SK-N-SH treated with all-trans-retinoic acid at 6 μM for 48 hours (cell line): ENCODE results near the gene CCM2L.

ENCODE experiments used
- ATAC-seq: fragments of 200-7000 bp; cut with Tn5 transposase; 3 replicates; pipeline ENCODE4 v1.9.1; 2020; ENCODE audit warnings: mild to moderate bottlenecking, moderate library complexity
- ARNTL ChIP-seq: fragments of 450-650 bp; formaldehyde crosslinking; IDR thresholded peaks from 2 replicates; pipeline ENCODE4 v1.5.0; 2020; ENCODE audit warnings: low read depth, mild to moderate bottlenecking, moderate library complexity, borderline replicate concordance
- CREB5 ChIP-seq: fragments of 250-450 bp; sonication (Bioruptor Pico); IDR thresholded peaks from 2 replicates; pipeline ENCODE4 v1.5.1; 2020; ENCODE audit warnings: low read depth, mild to moderate bottlenecking, moderate library complexity
- CSDC2 ChIP-seq: fragments of 250-450 bp; sonication (Bioruptor Pico); IDR thresholded peaks from 2 replicates; pipeline ENCODE4 v1.5.0; 2020; ENCODE audit warnings: mild to moderate bottlenecking, moderate library complexity
- ESRRG ChIP-seq: fragments of 250-450 bp; sonication (Bioruptor Pico); IDR thresholded peaks from 2 replicates; pipeline ENCODE4 v1.6.1; 2021; ENCODE audit warnings: mild to moderate bottlenecking
- ISL1 ChIP-seq: fragments of 250-450 bp; sonication (Bioruptor Pico); IDR thresholded peaks from 2 replicates; pipeline ENCODE4 v2.1.2; 2022; ENCODE audit warnings: mild to moderate bottlenecking, moderate library complexity
- OSR1 ChIP-seq: fragments of 250-450 bp; sonication (Bioruptor Pico); IDR thresholded peaks from 2 replicates; pipeline ENCODE4 v1.8.0; 2022; ENCODE audit warnings: moderate library complexity, mild to moderate bottlenecking, inconsistent platforms
- POU6F1 ChIP-seq: fragments of 250-450 bp; sonication (Bioruptor Pico); IDR thresholded peaks from 2 replicates; pipeline ENCODE4 v1.8.0; 2021; ENCODE audit warnings: low read depth, mild to moderate bottlenecking, moderate library complexity, borderline replicate concordance
- PPARA ChIP-seq: fragments of 250-450 bp; sonication (Bioruptor Pico); IDR thresholded peaks from 2 replicates; pipeline ENCODE4 v1.5.0; 2020; ENCODE audit warnings: mild to moderate bottlenecking, borderline replicate concordance
- RARB ChIP-seq: fragments of 250-450 bp; sonication (Bioruptor Pico); IDR thresholded peaks from 2 replicates; pipeline ENCODE4 v1.8.0; 2021; ENCODE audit warnings: mild to moderate bottlenecking, moderate library complexity
- SNAI2 ChIP-seq: fragments of 250-450 bp; sonication (Bioruptor Pico); IDR thresholded peaks from 2 replicates; pipeline ENCODE4 v1.5.0; 2020; ENCODE audit warnings: mild to moderate bottlenecking, moderate library complexity
- TCF4 ChIP-seq: fragments of 250-450 bp; sonication (Bioruptor Pico); IDR thresholded peaks from 2 replicates; pipeline ENCODE4 v1.8.0; 2021; ENCODE audit warnings: mild to moderate bottlenecking, moderate library complexity, borderline replicate concordance
- TOX ChIP-seq: fragments of 250-450 bp; sonication (Bioruptor Pico); IDR thresholded peaks from 2 replicates; pipeline ENCODE4 v1.8.0; 2021; ENCODE audit warnings: mild to moderate bottlenecking, moderate library complexity, borderline replicate concordance
- TSHZ2 ChIP-seq: fragments of 250-450 bp; sonication (Bioruptor Pico); IDR thresholded peaks from 2 replicates; pipeline ENCODE4 v1.5.0; 2020; ENCODE audit warnings: mild to moderate bottlenecking, moderate library complexity
- ZC3H10 ChIP-seq: fragments of 250-450 bp; sonication (Bioruptor Pico); IDR thresholded peaks from 2 replicates; pipeline ENCODE4 v1.5.1; 2021; ENCODE audit warnings: mild to moderate bottlenecking, moderate library complexity
- ZFP3 ChIP-seq: fragments of 250-450 bp; sonication (Bioruptor Pico); IDR thresholded peaks from 2 replicates; pipeline ENCODE4 v1.5.0; 2020; ENCODE audit warnings: mild to moderate bottlenecking, moderate library complexity
- ZFP30 ChIP-seq: fragments of 450-650 bp; formaldehyde crosslinking; IDR thresholded peaks from 2 replicates; pipeline ENCODE4 v1.5.0; 2022; ENCODE audit warnings: mild to moderate bottlenecking, moderate library complexity
- ZNF565 ChIP-seq: fragments of 450-650 bp; formaldehyde crosslinking; conservative IDR thresholded peaks from 2 replicates; pipeline ENCODE4 v1.5.0; 2020; ENCODE audit warnings: low read depth, mild to moderate bottlenecking, moderate library complexity
- ZNF70 ChIP-seq: fragments of 450-650 bp; formaldehyde crosslinking; IDR thresholded peaks from 2 replicates; pipeline ENCODE4 v1.5.0; 2020; ENCODE audit warnings: mild to moderate bottlenecking, moderate library complexity
- ZNF8 ChIP-seq: fragments of 450-650 bp; formaldehyde crosslinking; IDR thresholded peaks from 2 replicates; pipeline ENCODE4 v1.5.0; 2020; ENCODE audit warnings: mild to moderate bottlenecking, moderate library complexity

CCM2L gene

GRCh38 chr20:31963889-31964288, 46.3 kb upstream of the CCM2L start (continued):
- TF ChIP-seq POU6F1 (no peak), ZNF8 (no peak), ZNF70 (CRISPR knock-in tag) (no peak), ESRRG (CRISPR knock-in tag) (no peak), CREB5 (CRISPR knock-in tag) (no peak), RARB (CRISPR knock-in tag) (no peak)

GRCh38 chr20:31966991-31967655, 43.1 kb upstream of the CCM2L start:
- TF ChIP-seq ZNF565: no peak
- no peak for TF ChIP-seq ISL1
- TF ChIP-seq TCF4: no peak
- TF ChIP-seq ZFP3: no peak
- no peak for TF ChIP-seq CREB5 (CRISPR knock-in tag)
- no peak for TF ChIP-seq RARB (CRISPR knock-in tag)
- no peak for TF ChIP-seq PPARA (CRISPR knock-in tag)
- no peak for TF ChIP-seq ZC3H10 (CRISPR knock-in tag)
- TF ChIP-seq TSHZ2 (CRISPR knock-in tag): no peak
- no peak for TF ChIP-seq CSDC2

GRCh38 chr20:31967830-31968249, 42.4 kb upstream of the CCM2L start, which contains the start of gene XKR7:
XKR7 (plus strand) TSS chr20:31968151; CDS start chr20:31968176, 25 bp downstream.
- TF ChIP-seq ZFP30 (CRISPR knock-in tag): no peak
- no peak for TF ChIP-seq ZC3H10 (CRISPR knock-in tag)
- TF ChIP-seq TCF4: no peak
- no peak for TF ChIP-seq ZNF70 (CRISPR knock-in tag)
- ATAC-seq: no peak

More at GRCh38 chr20:31966991-31967655, 43.1 kb upstream of the CCM2L start:
- ATAC-seq: no peak

GRCh38 chr20:31968291-31969126, 41.7 kb upstream of the CCM2L start:
- peak; percentile 95 for ATAC-seq
- TF ChIP-seq ZNF8 (peak; percentile 88), CSDC2 (peak; percentile 99), ZNF565 (peak; percentile 91), ARNTL (CRISPR knock-in tag) (no peak), ZNF70 (CRISPR knock-in tag) (no peak), PPARA (CRISPR knock-in tag) (peak; percentile 81; the same call in 1 of the 2 replicates), TOX (CRISPR knock-in tag) (no peak), SNAI2 (peak; percentile 98), CREB5 (CRISPR knock-in tag) (no peak), ISL1 (peak; percentile 63), ESRRG (CRISPR knock-in tag) (no peak), TSHZ2 (CRISPR knock-in tag) (peak; percentile 98), OSR1 (peak; percentile 83; the same call in 1 of the 2 replicates), POU6F1 (0 out of 2 replicates have a peak, but pooled peaks have one; percentile 31)
